Transverse colon (tissue), 4 donors: ENCODE data around the gene ARID3A. TPM values are rescaled to one million over a fixed set of nuclear protein-coding genes. Genes with fewer than 3 reads are reported as not detected.
A peak's percentile ranks its signal among the peaks of the same experiment; 100 is the strongest.

Experiments
- DNase-seq: peaks from one replicate; pipeline ENCODE4 v3.0.0-alpha.2; 2019
- H3K27ac ChIP-seq, 4 donors: fragments of 200-600 bp; sonication (generic); 2 replicates each; pipeline ENCODE4 v1.5.1; 2016 to 2018; ENCODE audit warnings: inconsistent platforms in 4 of 4
- H3K27me3 ChIP-seq: fragments of 200-600 bp; sonication (generic); 2 replicates; pipeline ENCODE4 v1.5.1; 2017; ENCODE audit warnings: inconsistent platforms
- H3K36me3 ChIP-seq, 4 donors: fragments of 200-600 bp; sonication (generic); 2 replicates each; pipeline ENCODE4 v1.5.1; 2017 to 2019; ENCODE audit warnings: inconsistent platforms in 4 of 4
- H3K4me1 ChIP-seq, 4 donors: fragments of 200-600 bp; sonication (generic); 2 replicates each; pipeline ENCODE4 v1.5.1; 2017 to 2020; ENCODE audit warnings: inconsistent platforms in 4 of 4
- H3K4me3 ChIP-seq, 4 donors: fragments of 200-600 bp; sonication (generic); 1 replicate in 1 of 4; 2 replicates in 3 of 4; pipeline versions ENCODE4 v1.5.1 to v1.6.1; 2017 to 2019; ENCODE audit warnings: inconsistent platforms in 4 of 4
- H3K9me3 ChIP-seq, 2 donors: fragments of 200-600 bp; sonication (generic); 2 replicates each; pipeline ENCODE4 v1.5.1; 2017 to 2019; ENCODE audit warnings: inconsistent platforms in 2 of 2
- EP300 ChIP-seq: sonication (generic); formaldehyde crosslinking; IDR thresholded peaks from one replicate; pipeline ENCODE4 v1.6.1; 2017; ENCODE audit warnings: antibody characterized with exemption, low read depth
- POLR2A ChIP-seq: fragments of 450-650 bp; IDR thresholded peaks from one replicate; pipeline ENCODE4 v1.6.1; 2016; ENCODE audit warnings: antibody characterized with exemption, mild to moderate bottlenecking, moderate library complexity
- POLR2AphosphoS5 ChIP-seq, 3 donors: sonication (generic); formaldehyde crosslinking; IDR thresholded peaks; one replicate each; pipeline ENCODE4 v1.6.1; 2016; ENCODE audit warnings: antibody characterized with exemption in 3 of 3
- WGBS, 2 donors: methylation state at CpG; one replicate each; pipeline ENCODE4 v1.1.5; 2018; ENCODE audit warnings: low coverage in 1 of 2; 5-methylcytosine and 5-hydroxymethylcytosine counted together
- in situ Hi-C, 4 donors: fragments of 200-750 bp; cut with MboI; loops; one replicate each; pipeline versions ENCODE4 v1.15.0 to v1.15.1; 2017; ENCODE audit warnings: low sequenced_read_pairs in 3 of 4, low pct_ligation_motif_present in 1 of 4, low pct_unique_long_range_greater_than_20kb in 1 of 4
- intact Hi-C: fragments of 100-400 bp; cut with DNase I; formaldehyde crosslinking; loops from one replicate; pipeline ENCODE4 v1.15.1; 2023; ENCODE audit warnings: low total_unique reads
- total RNA-seq, 4 donors: library from RNA; depleted of rRNA; stranded (reverse); fragments of >200 nt; gene quantifications; one replicate each; pipeline ENCODE4 v1.1.0, GENCODE V29; 2016
- TF ChIP-seq, protein P1 (sequence below), 5 experiments: fragments of 200-600 bp in 3 of 5; fragments of 450-650 bp in 2 of 5; sonication (generic) in 3 of 5; IDR thresholded peaks; 1 replicate in 2 of 5; 2 replicates in 3 of 5; pipeline ENCODE4 v1.5.1; 2016 to 2017; ENCODE audit warnings: antibody characterized with exemption in 5 of 5, inconsistent platforms in 3 of 5, mild to moderate bottlenecking in 2 of 5, moderate library complexity in 1 of 5

The ARID3A gene
- total RNA-seq, 4 donors from 2014 or later, result 2.2 to 8.7 (median 4.3) TPM

DNA sequence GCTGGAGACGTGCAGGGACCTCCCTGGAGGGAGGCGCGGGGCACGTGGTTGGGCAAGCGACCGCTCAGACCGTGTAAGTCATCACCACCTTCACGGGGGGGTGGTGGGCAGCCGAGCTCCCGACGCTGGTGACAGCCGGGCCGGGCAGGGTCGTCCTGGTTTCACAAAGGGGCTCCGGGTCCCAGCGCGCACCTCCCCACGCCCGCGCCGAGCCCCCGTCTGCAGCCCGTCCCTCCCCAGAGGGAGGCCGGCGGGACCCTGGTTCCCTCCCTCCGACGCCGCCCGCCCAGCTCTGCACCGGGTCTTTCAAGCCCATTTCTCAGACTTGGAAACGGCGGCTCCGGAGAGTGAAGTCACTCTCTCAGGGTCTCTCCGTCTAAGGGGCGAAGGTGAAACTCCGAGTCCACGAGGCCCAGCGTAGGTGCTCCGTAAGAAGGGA lies 729 bp upstream of the ARID3A start:
- DNase-seq, result peak; percentile 63
- no peaks in the 10 kb centered on the region for H3K36me3 ChIP-seq
- no peak for TF ChIP-seq POLR2AphosphoS5 (IDR thresholded peaks at IDR 0.05)
- TF ChIP-seq, protein P1, sequence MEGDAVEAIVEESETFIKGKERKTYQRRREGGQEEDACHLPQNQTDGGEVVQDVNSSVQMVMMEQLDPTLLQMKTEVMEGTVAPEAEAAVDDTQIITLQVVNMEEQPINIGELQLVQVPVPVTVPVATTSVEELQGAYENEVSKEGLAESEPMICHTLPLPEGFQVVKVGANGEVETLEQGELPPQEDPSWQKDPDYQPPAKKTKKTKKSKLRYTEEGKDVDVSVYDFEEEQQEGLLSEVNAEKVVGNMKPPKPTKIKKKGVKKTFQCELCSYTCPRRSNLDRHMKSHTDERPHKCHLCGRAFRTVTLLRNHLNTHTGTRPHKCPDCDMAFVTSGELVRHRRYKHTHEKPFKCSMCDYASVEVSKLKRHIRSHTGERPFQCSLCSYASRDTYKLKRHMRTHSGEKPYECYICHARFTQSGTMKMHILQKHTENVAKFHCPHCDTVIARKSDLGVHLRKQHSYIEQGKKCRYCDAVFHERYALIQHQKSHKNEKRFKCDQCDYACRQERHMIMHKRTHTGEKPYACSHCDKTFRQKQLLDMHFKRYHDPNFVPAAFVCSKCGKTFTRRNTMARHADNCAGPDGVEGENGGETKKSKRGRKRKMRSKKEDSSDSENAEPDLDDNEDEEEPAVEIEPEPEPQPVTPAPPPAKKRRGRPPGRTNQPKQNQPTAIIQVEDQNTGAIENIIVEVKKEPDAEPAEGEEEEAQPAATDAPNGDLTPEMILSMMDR (IDR thresholded peaks at IDR 0.05), result no peak
- intact Hi-C loops, result loop anchor here (10.0 kb wide), 1 partner anchor 180 kb away; the partner anchor contains the start of gene GPX4
- H3K27ac ChIP-seq, result peak overlapping the region; percentile 89 to 92 (median 91)
- peaks cover 14% of the 10 kb centered on the region for H3K27me3 ChIP-seq
- 0 to 1% methylated on average over 8 to 14 of the region's 39 CpGs for WGBS, 2 donors
- peaks cover 0 to 36% (median 29%) of the 10 kb centered on the region in 4 donors for H3K4me1 ChIP-seq
- H3K4me3 ChIP-seq, result peak overlapping the region; percentile 85 to 99 (median 88)
- H3K9me3 ChIP-seq, result no peaks in the 10 kb centered on the region
- in situ Hi-C loops, result loop anchor here in 3 of 4 donors (10.0 kb wide), 3 partner anchors 60 to 160 kb away; partner anchors contain the start of genes CFD (in 1 of the 3), ELANE (in 1 of the 3) and WDR18 (in 1 of the 3)

DNA sequence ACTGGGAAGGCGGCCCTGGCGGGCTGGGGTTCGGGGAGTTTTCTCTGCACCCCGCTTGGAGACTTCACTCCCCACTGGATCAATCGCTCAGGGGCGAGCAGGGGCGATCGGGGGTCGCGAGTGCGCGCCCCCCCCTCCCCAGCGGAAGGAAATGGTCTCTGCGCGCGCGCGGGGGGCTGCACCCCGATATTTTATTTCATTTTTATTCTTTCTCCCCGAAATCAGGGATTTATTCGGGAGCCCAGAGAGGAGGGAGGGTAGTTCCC lies 421 bp downstream of the ARID3A start:
- intact Hi-C loops, result loop anchor here (10.0 kb wide), 1 partner anchor 179 kb away; the partner anchor contains the start of gene GPX4
- in situ Hi-C loops, result loop anchor here in 3 of 4 donors (10.0 kb wide), 3 partner anchors 59 to 161 kb away; partner anchors contain the start of genes CFD (in 1 of the 3), ELANE (in 1 of the 3) and WDR18 (in 1 of the 3)
- H3K36me3 ChIP-seq, result no peaks in the 10 kb centered on the region
- no peak for TF ChIP-seq EP300
- TF ChIP-seq, protein P1 (IDR thresholded peaks at IDR 0.05), result no peak
- TF ChIP-seq POLR2AphosphoS5 (IDR thresholded peaks at IDR 0.05), result no peak
- TF ChIP-seq POLR2A, result no peak
- 0% methylated on average over 17 of the region's 21 CpGs; no CpG with 5 or more reads in 1 of the 2 donors for WGBS, 2 donors
- H3K27me3 ChIP-seq, result peaks cover 3% of the 10 kb centered on the region
- H3K9me3 ChIP-seq, result no peaks in the 10 kb centered on the region
- H3K4me1 ChIP-seq, result peaks cover 0 to 30% (median 23%) of the 10 kb centered on the region in 4 donors
- no peak for DNase-seq
- H3K27ac ChIP-seq, result peak overlapping the region; percentile 89 to 92 (median 91)
- H3K4me3 ChIP-seq, result peak overlapping the region; percentile 85 to 99 (median 88)

DNA sequence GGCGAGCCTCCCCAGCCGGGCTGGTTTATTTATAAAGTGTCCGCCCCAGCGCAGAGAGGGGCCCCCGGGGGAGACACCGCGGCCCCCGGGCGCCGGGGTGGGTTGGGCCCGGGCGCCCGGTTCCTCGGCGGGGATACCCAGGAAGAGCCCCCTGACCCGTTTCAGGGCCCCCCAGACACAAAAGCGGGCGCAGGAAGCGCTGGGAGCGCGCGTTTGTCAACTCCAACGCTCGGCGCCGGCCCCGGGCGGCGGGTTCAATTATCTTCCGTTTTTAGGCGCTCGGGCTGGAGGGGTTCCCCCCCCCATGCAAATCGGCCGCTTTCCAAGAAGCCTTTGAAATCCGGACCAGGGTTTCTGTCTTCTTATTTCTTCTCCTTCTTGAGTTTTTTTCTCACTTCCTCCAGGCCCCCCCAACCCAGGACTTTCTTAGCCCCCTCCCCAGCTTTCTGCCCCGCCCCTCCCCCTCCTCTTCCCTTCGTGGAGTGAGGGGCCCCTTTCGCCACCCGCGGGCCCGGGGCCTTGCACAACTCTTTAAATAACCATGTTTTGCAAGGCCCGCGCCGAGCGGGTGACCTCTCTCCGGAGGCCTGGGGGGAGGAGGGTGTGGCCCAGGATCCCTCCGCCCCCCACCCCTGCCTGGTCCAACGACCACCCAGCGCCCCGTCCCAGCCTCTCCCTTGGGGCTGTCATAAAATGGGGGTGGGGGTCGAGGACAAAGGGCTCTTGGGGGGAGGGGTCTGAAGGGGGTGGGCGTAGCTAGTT lies 935 bp downstream of the ARID3A start:
- Histone ChIP-seq H3K9me3 (no peaks in the 10 kb centered on the region), H3K27me3 (no peaks in the 10 kb centered on the region), H3K36me3 (no peaks in the 10 kb centered on the region), H3K4me3 (peak overlapping the region; percentile 85 to 99 (median 88)), H3K4me1 (peaks cover 0 to 29% (median 23%) of the 10 kb centered on the region in 4 donors), H3K27ac (peak overlapping the region; percentile 89 to 92 (median 91))
- TF ChIP-seq POLR2AphosphoS5 (IDR thresholded peaks at IDR 0.05), result no peak
- no peak for TF ChIP-seq EP300
- TF ChIP-seq, protein P1 (IDR thresholded peaks at IDR 0.05), result no peak
- TF ChIP-seq POLR2A, result no peak
- intact Hi-C loops (loop anchor here (10.0 kb wide), 1 partner anchor 178 kb away; the partner anchor contains the start of gene GPX4), in situ Hi-C loops (loop anchor here in 3 of 4 donors (10.0 kb wide), 3 partner anchors 58 to 162 kb away; partner anchors contain the start of genes CFD (in 1 of the 3), ELANE (in 1 of the 3) and WDR18 (in 1 of the 3))
- peak; percentile 77 for DNase-seq
- WGBS, 2 donors, result 0% methylated on average over 27 to 40 of the region's 52 CpGs

DNA sequence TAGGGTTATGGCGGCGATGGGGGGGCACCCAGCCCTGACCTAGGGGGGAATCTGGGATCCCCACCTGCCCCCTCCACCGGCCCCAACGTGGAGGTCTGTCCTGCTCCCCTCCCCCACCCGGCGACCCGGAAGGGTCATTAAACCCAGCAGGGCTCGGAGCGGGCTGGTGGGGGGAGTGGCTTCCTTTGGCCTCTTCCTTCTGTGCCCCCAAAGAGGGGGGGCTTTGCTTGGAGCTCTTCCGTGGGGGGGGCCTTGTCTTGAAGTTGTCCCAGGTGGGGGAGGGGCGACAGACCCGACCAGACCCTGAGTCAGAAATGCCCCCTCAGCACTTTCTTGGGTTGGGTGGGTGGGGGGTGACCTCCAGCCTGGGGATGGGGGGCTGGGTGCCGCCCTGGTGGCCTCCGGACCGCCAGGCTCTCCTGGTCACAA lies 1.5 kb downstream of the ARID3A start:
- peak overlapping the region; percentile 89 to 92 (median 91) for H3K27ac ChIP-seq
- in situ Hi-C loops (loop anchor here in 3 of 4 donors (10.0 kb wide), 3 partner anchors 57 to 163 kb away; partner anchors contain the start of genes CFD (in 1 of the 3), ELANE (in 1 of the 3) and WDR18 (in 1 of the 3)), intact Hi-C loops (loop anchor here (10.0 kb wide), 1 partner anchor 177 kb away; the partner anchor contains the start of gene GPX4)
- H3K36me3 ChIP-seq, result no peaks in the 10 kb centered on the region
- H3K4me1 ChIP-seq, result peaks cover 3 to 31% (median 24%) of the 10 kb centered on the region in 4 donors
- H3K9me3 ChIP-seq, result no peaks in the 10 kb centered on the region
- TF ChIP-seq, protein P1 (IDR thresholded peaks at IDR 0.05), result no peak
- no peak for TF ChIP-seq POLR2A
- TF ChIP-seq POLR2AphosphoS5 (IDR thresholded peaks at IDR 0.05), result no peak
- no peak for TF ChIP-seq EP300
- peak overlapping the region; percentile 85 to 99 (median 88) for H3K4me3 ChIP-seq
- no peak for DNase-seq
- H3K27me3 ChIP-seq, result no peaks in the 10 kb centered on the region
- WGBS, 2 donors, result 16% methylated on average over 12 of the region's 15 CpGs; no CpG with 5 or more reads in 1 of the 2 donors
